Sigmoid colon (tissue), 7 donors: Measurements from ENCODE around the gene FAM228A. TPM values are rescaled to one million over a fixed set of nuclear protein-coding genes. Genes with fewer than 3 reads are reported as not detected.

Experiments used
- DNase-seq: peaks from one replicate; pipeline ENCODE4 v3.0.0-alpha.2; 2019
- H3K27ac ChIP-seq, 4 donors: fragments of 200-600 bp; sonication (generic); one replicate each; pipeline ENCODE4 v1.5.1; 2016 to 2019; ENCODE audit warnings: mild to moderate bottlenecking in 1 of 4
- H3K27me3 ChIP-seq, 3 donors: fragments of 200-600 bp; sonication (generic); one replicate each; pipeline ENCODE4 v1.5.1; 2019; ENCODE audit warnings: mild to moderate bottlenecking in 1 of 3
- H3K36me3 ChIP-seq, 4 donors: fragments of 200-600 bp; sonication (generic); one replicate each; pipeline ENCODE4 v1.5.1; 2016 to 2019
- H3K4me1 ChIP-seq, 4 donors: fragments of 200-600 bp; sonication (generic); one replicate each; pipeline ENCODE4 v1.5.1; 2017 to 2019
- H3K4me3 ChIP-seq, 4 donors: fragments of 200-600 bp; sonication (generic); one replicate each; pipeline ENCODE4 v1.5.1; 2017 to 2019; ENCODE audit warnings: mild to moderate bottlenecking in 2 of 4, moderate library complexity in 1 of 4
- H3K9me3 ChIP-seq, 4 donors: fragments of 200-600 bp in 3 of 4; sonication (generic) in 3 of 4; one replicate each; pipeline versions ENCODE4 v1.5.1 to v1.6.1; 2013 to 2019
- EP300 ChIP-seq, 4 donors: sonication (generic); formaldehyde crosslinking; IDR thresholded peaks; one replicate each; pipeline ENCODE4 v1.6.1; 2017; ENCODE audit warnings: antibody characterized with exemption in 4 of 4
- POLR2A ChIP-seq, 2 donors: fragments of 450-650 bp; IDR thresholded peaks; one replicate each; pipeline ENCODE4 v1.6.1; 2016; ENCODE audit warnings: antibody characterized with exemption in 2 of 2, mild to moderate bottlenecking in 2 of 2, moderate library complexity in 2 of 2
- POLR2AphosphoS5 ChIP-seq, 4 donors: sonication (generic); formaldehyde crosslinking; IDR thresholded peaks; one replicate each; pipeline ENCODE4 v1.6.1; 2017; ENCODE audit warnings: antibody characterized with exemption in 4 of 4
- WGBS, 2 donors: extraction: QIAGEN DNeasy Blood & Tissue Kit; methylation state at CpG; one replicate each; pipeline ENCODE4 v1.1.7; 2013; 5-methylcytosine and 5-hydroxymethylcytosine counted together
- intact Hi-C: fragments of 100-400 bp; cut with DNase I; formaldehyde crosslinking; loops from one replicate; pipeline ENCODE4 v1.15.1; 2023
- polyA plus RNA-seq, 3 donors: library from polyadenylated mRNA; stranded (reverse); fragments of 200-250 nt; gene quantifications; one replicate each; pipeline ENCODE4 v1.2.3, GENCODE V29; 2013
- total RNA-seq, 4 donors: library from RNA; depleted of rRNA; stranded (reverse); fragments of >200 nt; gene quantifications; one replicate each; pipeline ENCODE4 v1.1.0, GENCODE V29; 2016
- TF ChIP-seq, protein P1 (sequence below), 4 experiments: fragments of 450-650 bp in 3 of 4; fragments of 200-600 bp in 1 of 4; IDR thresholded peaks; one replicate each; pipeline ENCODE4 v1.5.1; 2016 to 2019; ENCODE audit warnings: antibody characterized with exemption in 4 of 4, mild to moderate bottlenecking in 3 of 4, moderate library complexity in 2 of 4
- donor health status: healthy with polysubstance abuse.
- donor health status: Bipolar disorder and iron deficiency.
- donor health status: healthy.

FAM228A gene
- total and polyA plus RNA-seq, 7 donors: 0.23 to 3.6 (median 1.8) TPM; not detected in 2

DNA sequence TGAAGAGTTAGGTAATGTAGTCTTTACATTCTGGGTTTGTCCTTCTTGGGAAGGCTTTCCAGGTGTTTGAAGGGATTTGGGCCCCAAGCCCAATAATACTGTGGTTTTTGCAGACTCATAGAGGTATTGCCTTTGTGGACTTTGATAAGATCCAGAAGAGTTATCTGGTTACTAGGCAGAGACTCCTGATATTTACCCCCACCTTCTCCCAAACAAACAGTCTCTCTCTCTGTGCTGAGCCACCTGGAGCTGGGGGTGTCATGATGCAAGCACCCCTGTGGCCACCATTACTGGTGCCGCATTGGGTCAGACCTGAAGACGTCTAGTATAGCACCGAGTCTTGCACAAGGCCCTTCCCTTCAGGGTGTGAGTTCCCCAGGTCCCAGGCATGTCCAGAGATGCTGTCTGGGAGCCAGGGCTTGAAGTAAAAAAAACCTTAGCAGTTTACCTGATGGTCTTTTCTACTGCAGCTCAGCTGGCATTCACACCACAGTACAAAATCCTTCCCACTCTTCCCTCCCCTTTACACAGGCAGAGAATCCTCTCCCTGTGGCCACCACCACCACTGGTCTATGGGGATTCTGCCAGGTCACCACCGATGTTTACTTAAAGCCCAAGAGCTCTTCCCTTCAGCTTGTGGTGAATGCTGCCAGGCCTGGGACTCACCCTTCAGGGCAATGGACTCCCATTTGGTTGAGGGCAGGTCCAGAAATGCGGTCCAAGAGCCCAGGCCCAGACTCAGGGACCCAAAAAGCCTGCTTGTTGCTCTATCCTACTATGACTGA, 22.2 kb upstream of the FAM228A start:
- H3K9me3 ChIP-seq: peaks cover 0 to 4% (median 2%) of the 10 kb centered on the region in 4 donors
- intact Hi-C loops: no loop called here
- no peaks in the 10 kb centered on the region for H3K27me3 ChIP-seq
- TF ChIP-seq, protein P1, sequence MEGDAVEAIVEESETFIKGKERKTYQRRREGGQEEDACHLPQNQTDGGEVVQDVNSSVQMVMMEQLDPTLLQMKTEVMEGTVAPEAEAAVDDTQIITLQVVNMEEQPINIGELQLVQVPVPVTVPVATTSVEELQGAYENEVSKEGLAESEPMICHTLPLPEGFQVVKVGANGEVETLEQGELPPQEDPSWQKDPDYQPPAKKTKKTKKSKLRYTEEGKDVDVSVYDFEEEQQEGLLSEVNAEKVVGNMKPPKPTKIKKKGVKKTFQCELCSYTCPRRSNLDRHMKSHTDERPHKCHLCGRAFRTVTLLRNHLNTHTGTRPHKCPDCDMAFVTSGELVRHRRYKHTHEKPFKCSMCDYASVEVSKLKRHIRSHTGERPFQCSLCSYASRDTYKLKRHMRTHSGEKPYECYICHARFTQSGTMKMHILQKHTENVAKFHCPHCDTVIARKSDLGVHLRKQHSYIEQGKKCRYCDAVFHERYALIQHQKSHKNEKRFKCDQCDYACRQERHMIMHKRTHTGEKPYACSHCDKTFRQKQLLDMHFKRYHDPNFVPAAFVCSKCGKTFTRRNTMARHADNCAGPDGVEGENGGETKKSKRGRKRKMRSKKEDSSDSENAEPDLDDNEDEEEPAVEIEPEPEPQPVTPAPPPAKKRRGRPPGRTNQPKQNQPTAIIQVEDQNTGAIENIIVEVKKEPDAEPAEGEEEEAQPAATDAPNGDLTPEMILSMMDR (IDR thresholded peaks at IDR 0.05): no peak
- TF ChIP-seq EP300 (IDR thresholded peaks at IDR 0.05) (no peak), POLR2A (IDR thresholded peaks at IDR 0.05) (no peak), POLR2AphosphoS5 (IDR thresholded peaks at IDR 0.05) (no peak)
- H3K4me1 ChIP-seq: no peaks in the 10 kb centered on the region
- peaks cover 0 to 30% (median 4%) of the 10 kb centered on the region in 4 donors for H3K36me3 ChIP-seq
- DNase-seq: no peak
- H3K4me3 ChIP-seq: no peak overlapping the region
- H3K27ac ChIP-seq: no peak overlapping the region
- WGBS, 2 donors: 95 to 97% methylated on average over 5 of the region's 5 CpGs

DNA sequence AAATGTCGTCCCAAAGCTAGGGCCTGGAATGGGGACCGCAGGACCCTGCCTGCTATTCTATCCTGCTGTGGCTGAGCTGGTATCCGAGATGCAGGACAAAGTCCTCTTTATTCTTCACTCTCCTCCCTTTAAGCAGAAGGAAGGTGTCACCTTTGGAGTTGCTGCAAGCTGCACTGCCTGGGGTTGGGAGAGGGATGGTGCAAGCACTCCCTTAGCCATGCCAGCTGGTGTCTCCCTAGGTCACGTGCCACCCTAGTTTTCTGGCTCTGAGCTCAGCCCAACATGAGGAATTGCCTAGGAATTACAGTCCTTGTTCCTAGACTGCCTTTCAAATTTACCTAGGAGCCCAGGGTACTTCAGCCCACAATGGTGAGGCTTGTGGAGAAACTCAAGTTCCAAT, 21.4 kb upstream of the FAM228A start:
- H3K27me3 ChIP-seq: no peaks in the 10 kb centered on the region

DNA sequence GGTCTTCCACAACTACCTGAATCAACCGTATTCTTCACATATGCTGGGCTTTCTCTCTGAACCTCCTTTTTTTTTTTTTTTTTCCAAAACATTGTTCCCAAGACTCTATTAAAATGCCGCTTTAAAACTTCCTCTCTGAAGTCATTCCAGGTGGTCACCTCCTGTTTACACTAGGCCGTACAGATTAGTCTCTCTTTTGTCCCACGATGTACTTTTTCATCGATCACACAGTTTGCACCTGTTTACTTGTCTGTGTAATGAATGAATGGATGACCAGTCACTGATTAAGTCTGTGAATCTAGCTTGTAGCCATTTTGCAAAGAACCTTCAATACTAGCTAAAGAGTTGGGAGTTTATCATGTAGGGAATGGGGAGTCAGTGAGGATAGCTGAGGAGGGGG, 16.7 kb upstream of the FAM228A start:
- WGBS, 2 donors: 87 to 90% methylated on average over 5 of the region's 5 CpGs
- intact Hi-C loops: no loop called here
- Histone ChIP-seq H3K4me1 (no peaks in the 10 kb centered on the region), H3K27me3 (no peaks in the 10 kb centered on the region), H3K9me3 (no peaks in the 10 kb centered on the region), H3K27ac (no peak overlapping the region), H3K4me3 (no peak overlapping the region), H3K36me3 (peaks cover 0 to 24% (median 4%) of the 10 kb centered on the region in 4 donors)
- TF ChIP-seq POLR2A (IDR thresholded peaks at IDR 0.05): no peak
- TF ChIP-seq EP300 (IDR thresholded peaks at IDR 0.05): no peak
- TF ChIP-seq POLR2AphosphoS5 (IDR thresholded peaks at IDR 0.05): no peak
- TF ChIP-seq, protein P1 (IDR thresholded peaks at IDR 0.05): no peak
- DNase-seq: no peak

More for the DNA sequence above, 21.4 kb upstream of the FAM228A start:
- Histone ChIP-seq H3K4me1 (no peaks in the 10 kb centered on the region), H3K4me3 (no peak overlapping the region), H3K27ac (no peak overlapping the region), H3K36me3 (peaks cover 0 to 25% (median 4%) of the 10 kb centered on the region in 4 donors), H3K9me3 (no peaks in the 10 kb centered on the region)
- DNase-seq: no peak
- intact Hi-C loops: no loop called here
- 82 to 93% methylated on average over 4 of the region's 4 CpGs for WGBS, 2 donors
- TF ChIP-seq POLR2AphosphoS5 (IDR thresholded peaks at IDR 0.05) (no peak), POLR2A (IDR thresholded peaks at IDR 0.05) (no peak), EP300 (IDR thresholded peaks at IDR 0.05) (no peak)
- TF ChIP-seq, protein P1 (IDR thresholded peaks at IDR 0.05): no peak

DNA sequence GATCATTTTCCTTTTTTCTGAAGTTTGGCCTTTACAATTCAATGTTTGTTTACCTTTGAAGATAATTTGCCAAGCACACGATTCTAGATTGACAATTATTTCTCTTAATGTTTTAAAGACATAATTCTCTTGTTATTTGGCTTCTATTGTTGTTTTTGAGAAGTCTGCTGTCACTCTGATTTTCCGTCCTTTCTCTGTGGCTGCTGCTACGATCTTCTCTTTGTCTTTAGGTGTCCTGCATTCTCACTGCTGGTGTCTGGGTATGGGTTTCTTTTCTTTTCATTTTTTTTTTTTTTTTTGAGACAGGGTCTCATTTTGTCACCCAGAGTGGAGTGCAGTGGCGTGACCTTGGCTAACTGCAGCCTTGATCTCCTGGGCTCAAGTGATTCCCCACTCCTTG, 15.1 kb upstream of the FAM228A start:
- intact Hi-C loops: no loop called here
- H3K4me3 ChIP-seq: no peak overlapping the region
- H3K9me3 ChIP-seq: no peaks in the 10 kb centered on the region
- WGBS, 2 donors: 80 to 89% methylated on average over 4 of the region's 4 CpGs
- no peak for DNase-seq
- no peaks in the 10 kb centered on the region for H3K4me1 ChIP-seq
- peaks cover 0 to 24% (median 4%) of the 10 kb centered on the region in 4 donors for H3K36me3 ChIP-seq
- no peaks in the 10 kb centered on the region for H3K27me3 ChIP-seq
- TF ChIP-seq EP300 (IDR thresholded peaks at IDR 0.05): no peak
- TF ChIP-seq, protein P1 (IDR thresholded peaks at IDR 0.05): no peak
- no peak for TF ChIP-seq POLR2AphosphoS5 (IDR thresholded peaks at IDR 0.05)
- TF ChIP-seq POLR2A (IDR thresholded peaks at IDR 0.05): no peak
- H3K27ac ChIP-seq: no peak overlapping the region
